Mesodermal cell (in vitro differentiated cells): ENCODE results near the gene KCNMB1. TPM values are rescaled to one million over a fixed set of nuclear protein-coding genes. Genes with fewer than 3 reads are reported as not detected.

Source experiments
- H3K27ac ChIP-seq: 2 replicates; pipeline ENCODE4 v1.7.0; 2013; ENCODE audit warnings: mild to moderate bottlenecking, low read depth, low read length, moderate library complexity; ENCODE audit not compliant: severe bottlenecking
- H3K36me3 ChIP-seq: 2 replicates; pipeline ENCODE4 v1.7.1; 2013; ENCODE audit warnings: mild to moderate bottlenecking, low read length, moderate library complexity; ENCODE audit not compliant: control insufficient read depth, insufficient read depth
- H3K4me1 ChIP-seq: one replicate; pipeline ENCODE4 v1.7.1; 2013; ENCODE audit warnings: mild to moderate bottlenecking, low read length; ENCODE audit not compliant: insufficient read depth, control insufficient read depth, poor library complexity, severe bottlenecking
- H3K4me3 ChIP-seq: 2 replicates; pipeline ENCODE4 v1.7.0; 2013; ENCODE audit warnings: low read length, control low read depth, mild to moderate bottlenecking; ENCODE audit not compliant: insufficient read depth, poor library complexity, severe bottlenecking; ENCODE audit errors: extremely low read depth
- H3K9me3 ChIP-seq: 2 replicates; pipeline ENCODE4 v1.7.1; 2013; ENCODE audit warnings: mild to moderate bottlenecking, low read length, moderate library complexity; ENCODE audit not compliant: control insufficient read depth
- WGBS, 2 experiments: methylation state at CpG; one replicate each; pipeline ENCODE4 v1.1.5; 2013; ENCODE audit warnings: missing lambda C conversion rate in 2 of 2; ENCODE audit not compliant: insufficient coverage in 2 of 2; 5-methylcytosine and 5-hydroxymethylcytosine counted together
- polyA plus RNA-seq, 2 experiments: library from polyadenylated mRNA; stranded (reverse); fragments of 50-300 nt; gene quantifications; one replicate each; pipeline ENCODE4 v1.2.3, GENCODE V29; 2013

KCNMB1 gene
- polyA plus RNA-seq (2013, experiment 1 of 2): 0.15 TPM
- 0.05 TPM for polyA plus RNA-seq (2013, experiment 2 of 2)

GRCh38 chr5:170388818-170389549 lies at the start of gene KCNMB1:
KCNMB1 (minus strand) TSS chr5:170389367; CDS start chr5:170385447, 3,920 bp downstream.
- peaks cover 9% of the 10 kb centered on the region for H3K4me1 ChIP-seq
- 64 to 72% methylated on average over 15 of the region's 15 CpGs for WGBS, 2 experiments
- H3K9me3 ChIP-seq: no peaks in the 10 kb centered on the region
- H3K36me3 ChIP-seq: no peaks in the 10 kb centered on the region
- H3K27ac ChIP-seq: no peak within 1 kb of the TSS
- H3K4me3 ChIP-seq: no peak within 1 kb of the TSS

GRCh38 chr5:170438581-170438980 lies 49.4 kb upstream of the KCNMB1 start:
- Histone ChIP-seq H3K4me1 (no peaks in the 10 kb centered on the region), H3K4me3 (no peak overlapping the region), H3K36me3 (no peaks in the 10 kb centered on the region), H3K9me3 (no peaks in the 10 kb centered on the region), H3K27ac (no peak overlapping the region)
- WGBS, 2 experiments: 84 to 91% methylated on average over 4 of the region's 8 CpGs

- Histone ChIP-seq H3K27ac (no peak overlapping the region), H3K9me3 (no peaks in the 10 kb centered on the region), H3K36me3 (no peaks in the 10 kb centered on the region), H3K4me3 (no peak overlapping the region), H3K4me1 (no peaks in the 10 kb centered on the region)
- WGBS, 2 experiments: 87 to 88% methylated on average over 11 to 12 of the region's 12 CpGs
Observed at GRCh38 chr5:170437621-170438375, 48.6 kb upstream of the KCNMB1 start.

GRCh38 chr5:170436335-170436734 lies 47.2 kb upstream of the KCNMB1 start:
- WGBS, 2 experiments: 90 to 93% methylated on average over 10 of the region's 10 CpGs
- H3K4me1 ChIP-seq: no peaks in the 10 kb centered on the region
- H3K4me3 ChIP-seq: no peak overlapping the region
- no peak overlapping the region for H3K27ac ChIP-seq
- H3K9me3 ChIP-seq: no peaks in the 10 kb centered on the region
- H3K36me3 ChIP-seq: no peaks in the 10 kb centered on the region

GRCh38 chr5:170434966-170435605 lies 45.9 kb upstream of the KCNMB1 start:
- no peak overlapping the region for H3K27ac ChIP-seq
- no peak overlapping the region for H3K4me3 ChIP-seq
- H3K4me1 ChIP-seq: no peaks in the 10 kb centered on the region
- 54 to 61% methylated on average over 15 to 16 of the region's 16 CpGs for WGBS, 2 experiments
- H3K36me3 ChIP-seq: no peaks in the 10 kb centered on the region
- no peaks in the 10 kb centered on the region for H3K9me3 ChIP-seq

GRCh38 chr5:170432669-170433068 lies 43.5 kb upstream of the KCNMB1 start:
- WGBS, 2 experiments: 93 to 100% methylated on average over 1 of the region's 3 CpGs
- no peak overlapping the region for H3K27ac ChIP-seq

GRCh38 chr5:170431571-170431970 lies 42.4 kb upstream of the KCNMB1 start:
- no peaks in the 10 kb centered on the region for H3K36me3 ChIP-seq
- H3K4me3 ChIP-seq: no peak overlapping the region
- 100% methylated on average over 4 of the region's 4 CpGs; no CpG with 5 or more reads in 1 of the 2 experiments for WGBS, 2 experiments
- no peak overlapping the region for H3K27ac ChIP-seq
- H3K9me3 ChIP-seq: no peaks in the 10 kb centered on the region
- no peaks in the 10 kb centered on the region for H3K4me1 ChIP-seq

More at GRCh38 chr5:170432669-170433068, 43.5 kb upstream of the KCNMB1 start:
- Histone ChIP-seq H3K4me1 (no peaks in the 10 kb centered on the region), H3K4me3 (no peak overlapping the region), H3K36me3 (no peaks in the 10 kb centered on the region), H3K9me3 (no peaks in the 10 kb centered on the region)

- Histone ChIP-seq H3K36me3 (no peaks in the 10 kb centered on the region), H3K4me1 (no peaks in the 10 kb centered on the region), H3K4me3 (no peak overlapping the region), H3K9me3 (no peaks in the 10 kb centered on the region), H3K27ac (no peak overlapping the region)
- 81 to 93% methylated on average over 6 to 8 of the region's 10 CpGs for WGBS, 2 experiments
Observed at GRCh38 chr5:170430866-170431437, 41.8 kb upstream of the KCNMB1 start.

- H3K4me1 ChIP-seq: no peaks in the 10 kb centered on the region
- no peaks in the 10 kb centered on the region for H3K9me3 ChIP-seq
- no peaks in the 10 kb centered on the region for H3K36me3 ChIP-seq
- no peak overlapping the region for H3K4me3 ChIP-seq
- 91 to 95% methylated on average over 3 to 4 of the region's 4 CpGs for WGBS, 2 experiments
- H3K27ac ChIP-seq: no peak overlapping the region
Observed at GRCh38 chr5:170430256-170430655, 41.1 kb upstream of the KCNMB1 start.

- H3K27ac ChIP-seq: no peak overlapping the region
- H3K36me3 ChIP-seq: no peaks in the 10 kb centered on the region
- no peaks in the 10 kb centered on the region for H3K4me1 ChIP-seq
- WGBS, 2 experiments: 80 to 81% methylated on average over 5 to 6 of the region's 7 CpGs
- no peak overlapping the region for H3K4me3 ChIP-seq
- no peaks in the 10 kb centered on the region for H3K9me3 ChIP-seq
Observed at GRCh38 chr5:170429014-170429413, 39.8 kb upstream of the KCNMB1 start.
